Measurements from ENCODE around the gene TMEM117.

GRCh38 chr12:44098786-44099185, 262.9 kb downstream of the TMEM117 start:
- TF ChIP-seq, protein P1, sequence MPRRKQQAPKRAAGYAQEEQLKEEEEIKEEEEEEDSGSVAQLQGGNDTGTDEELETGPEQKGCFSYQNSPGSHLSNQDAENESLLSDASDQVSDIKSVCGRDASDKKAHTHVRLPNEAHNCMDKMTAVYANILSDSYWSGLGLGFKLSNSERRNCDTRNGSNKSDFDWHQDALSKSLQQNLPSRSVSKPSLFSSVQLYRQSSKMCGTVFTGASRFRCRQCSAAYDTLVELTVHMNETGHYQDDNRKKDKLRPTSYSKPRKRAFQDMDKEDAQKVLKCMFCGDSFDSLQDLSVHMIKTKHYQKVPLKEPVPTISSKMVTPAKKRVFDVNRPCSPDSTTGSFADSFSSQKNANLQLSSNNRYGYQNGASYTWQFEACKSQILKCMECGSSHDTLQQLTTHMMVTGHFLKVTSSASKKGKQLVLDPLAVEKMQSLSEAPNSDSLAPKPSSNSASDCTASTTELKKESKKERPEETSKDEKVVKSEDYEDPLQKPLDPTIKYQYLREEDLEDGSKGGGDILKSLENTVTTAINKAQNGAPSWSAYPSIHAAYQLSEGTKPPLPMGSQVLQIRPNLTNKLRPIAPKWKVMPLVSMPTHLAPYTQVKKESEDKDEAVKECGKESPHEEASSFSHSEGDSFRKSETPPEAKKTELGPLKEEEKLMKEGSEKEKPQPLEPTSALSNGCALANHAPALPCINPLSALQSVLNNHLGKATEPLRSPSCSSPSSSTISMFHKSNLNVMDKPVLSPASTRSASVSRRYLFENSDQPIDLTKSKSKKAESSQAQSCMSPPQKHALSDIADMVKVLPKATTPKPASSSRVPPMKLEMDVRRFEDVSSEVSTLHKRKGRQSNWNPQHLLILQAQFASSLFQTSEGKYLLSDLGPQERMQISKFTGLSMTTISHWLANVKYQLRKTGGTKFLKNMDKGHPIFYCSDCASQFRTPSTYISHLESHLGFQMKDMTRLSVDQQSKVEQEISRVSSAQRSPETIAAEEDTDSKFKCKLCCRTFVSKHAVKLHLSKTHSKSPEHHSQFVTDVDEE (CRISPR knock-in tag; IDR thresholded peaks at IDR 0.05): peak; percentile 28; the same call in 1 of the 2 replicates
- TF ChIP-seq BACH2 (CRISPR knock-in tag; IDR thresholded peaks at IDR 0.05; ENCODE audit: borderline replicate concordance) (no peak), PPARA (CRISPR knock-in tag; IDR thresholded peaks at IDR 0.05; ENCODE audit: borderline replicate concordance) (no peak), RARB (CRISPR knock-in tag; IDR thresholded peaks at IDR 0.05) (no peak), ESRRG (CRISPR knock-in tag; IDR thresholded peaks at IDR 0.05) (no peak), ZNF8 (CRISPR knock-in tag; IDR thresholded peaks at IDR 0.05) (no peak), OSR1 (CRISPR knock-in tag; IDR thresholded peaks at IDR 0.05) (no peak), CREB5 (CRISPR knock-in tag; IDR thresholded peaks at IDR 0.05; ENCODE audit: low read depth) (no peak), ZNF565 (CRISPR knock-in tag; conservative IDR thresholded peaks at IDR 0.05; ENCODE audit: low read depth) (no peak), ISL1 (CRISPR knock-in tag; IDR thresholded peaks at IDR 0.05) (no peak), GLIS3 (CRISPR knock-in tag; IDR thresholded peaks at IDR 0.05) (no peak), PATZ1 (CRISPR knock-in tag; IDR thresholded peaks at IDR 0.05; ENCODE audit: borderline replicate concordance) (no peak)

Data from SK-N-SH treated with all-trans-retinoic acid at 6 μM for 48 hours (cell line).